Choroid plexus epithelial cell (primary cell): ENCODE measurements around the gene SEBOX.

Experiments
- DNase-seq: peaks from one replicate; pipeline ENCODE4 v3.0.0-alpha.2; 2010; ENCODE audit warnings: low read depth
- H3K4me3 ChIP-seq: 2 replicates; pipeline ENCODE4 v1.5.1; 2011; ENCODE audit warnings: low read depth, mild to moderate bottlenecking, control low read depth, low read length, moderate library complexity
- CTCF ChIP-seq: conservative IDR thresholded peaks from 2 replicates; pipeline ENCODE4 v1.5.1; 2011; ENCODE audit warnings: low read depth, mild to moderate bottlenecking, control low read depth, inconsistent platforms, low read length, moderate library complexity

The SEBOX gene

GRCh38 chr17:28334666-28335200 lies 30.3 kb downstream of the SEBOX start:
- H3K4me3 ChIP-seq = peak overlapping the region; percentile 91
- DNase-seq = peak; percentile 78
- TF ChIP-seq CTCF = no peak

GRCh38 chr17:28334171-28334570 lies 30.8 kb downstream of the SEBOX start:
- no peak for TF ChIP-seq CTCF
- DNase-seq = peak; percentile 51
- H3K4me3 ChIP-seq = peak overlapping the region; percentile 91

DNA sequence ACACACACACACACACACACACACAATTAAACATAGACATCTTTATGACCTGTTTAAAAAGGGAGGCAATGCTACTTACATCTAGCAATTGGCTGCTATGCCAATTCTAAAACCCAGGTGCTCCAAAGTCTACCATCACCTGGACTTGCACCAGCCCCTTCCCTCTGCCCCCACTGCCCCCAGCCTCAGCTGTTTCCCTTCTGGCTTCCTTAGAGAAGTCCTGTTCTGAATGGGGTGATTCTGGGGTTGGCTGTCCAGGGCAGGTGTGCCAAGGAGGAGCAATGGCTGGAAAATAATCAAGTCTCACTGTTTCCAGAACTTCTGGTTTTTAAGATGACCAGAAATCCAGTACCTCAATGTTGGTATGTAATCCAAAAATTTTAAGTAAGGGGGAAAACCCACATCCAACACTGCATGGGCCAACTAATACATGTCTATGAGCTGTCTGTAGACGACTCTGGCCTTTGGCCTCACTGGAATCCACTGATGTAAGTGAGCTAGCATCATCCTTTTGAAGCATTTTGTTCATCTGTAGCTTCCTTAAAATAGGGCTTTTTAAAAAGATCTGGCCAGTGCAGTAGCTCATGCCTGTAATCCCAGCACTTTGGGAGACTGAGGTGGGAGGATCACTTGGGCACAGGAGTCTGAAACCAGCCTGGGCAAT lies 31.8 kb downstream of the SEBOX start:
- peak; percentile 59 for DNase-seq
- no peak overlapping the region for H3K4me3 ChIP-seq
- TF ChIP-seq CTCF = no peak

- TF ChIP-seq CTCF = no peak
- H3K4me3 ChIP-seq = no peak overlapping the region
- no peak for DNase-seq
These were observed 33.0 kb downstream of the SEBOX start for GRCh38 chr17:28331891-28332420.

DNA sequence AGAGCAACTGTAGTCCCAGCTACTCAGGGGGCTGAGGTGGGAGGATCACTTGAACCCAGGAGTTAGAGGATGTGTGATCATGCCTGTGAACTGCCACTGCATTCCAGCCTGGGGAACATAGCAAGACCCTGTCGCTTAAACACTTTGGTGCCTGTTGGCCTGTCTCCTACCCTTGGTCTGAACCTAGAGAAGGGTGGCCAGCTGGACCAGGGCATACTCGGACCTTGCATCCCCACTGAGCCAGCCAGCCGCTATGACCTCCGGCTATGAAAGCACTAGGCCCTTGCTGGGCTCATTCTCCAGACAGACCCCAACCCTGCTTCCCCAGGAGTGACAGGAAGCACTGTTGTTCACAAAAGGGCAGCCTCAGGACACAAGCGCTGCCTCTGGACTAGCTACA lies 34.3 kb downstream of the SEBOX start:
- TF ChIP-seq CTCF = no peak
- no peak overlapping the region for H3K4me3 ChIP-seq
- no peak for DNase-seq

DNA sequence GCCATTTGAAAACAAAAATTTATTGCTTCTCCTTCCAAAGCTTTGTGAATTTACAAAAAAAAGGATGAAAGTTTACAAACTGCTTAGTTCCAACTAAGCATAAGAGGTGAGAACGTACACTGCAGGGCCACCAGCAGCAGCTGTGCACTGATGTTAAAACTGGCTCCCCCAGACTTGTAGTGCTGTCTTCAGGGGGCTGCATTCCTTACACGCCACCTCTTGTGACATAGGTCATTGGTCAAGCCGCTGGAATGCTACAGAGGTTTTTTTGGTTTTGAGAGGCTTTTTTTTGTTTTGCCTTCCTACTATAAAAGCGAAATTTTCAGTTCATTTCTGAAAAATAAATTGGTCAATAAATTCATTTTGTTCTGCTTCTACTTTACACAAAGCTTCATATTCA lies 36.7 kb downstream of the SEBOX start:
- H3K4me3 ChIP-seq = no peak overlapping the region
- no peak for TF ChIP-seq CTCF
- DNase-seq = peak; percentile 87

- peak; percentile 51 for TF ChIP-seq CTCF
- DNase-seq = peak; percentile 74
- no peak overlapping the region for H3K4me3 ChIP-seq
These were observed 37.3 kb downstream of the SEBOX start for GRCh38 chr17:28327709-28328108.
